DMS153 treated with DMSO at 0.1 percent for 48 hours (cell line): Measurements from ENCODE around the gene EPPIN.

ENCODE experiments used
- DNase-seq: peaks from one replicate; lab custom pipeline; 2025; ENCODE audit not compliant: unreplicated experiment; lab: John Stamatoyannopoulos, UW

EPPIN gene

DNA sequence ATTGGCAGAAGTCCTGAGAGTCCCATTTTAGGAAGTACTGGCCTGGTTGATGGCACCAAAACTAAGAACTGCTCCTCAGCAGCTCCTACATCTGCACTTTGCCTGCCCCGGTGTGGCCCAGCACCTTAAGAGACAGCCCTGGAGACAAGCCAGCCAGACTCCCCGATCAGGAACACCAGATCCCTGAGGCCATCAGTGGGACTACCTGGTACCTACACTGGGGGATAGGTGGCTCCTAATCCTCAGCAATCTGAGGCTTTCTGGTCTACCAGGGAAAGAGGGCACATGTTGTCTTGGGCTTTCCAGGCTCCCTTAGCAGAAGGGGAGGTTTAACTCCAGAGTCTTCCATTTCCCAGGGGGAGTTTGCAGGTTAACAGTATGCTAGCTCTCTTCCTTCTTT, 7.8 kb downstream of the EPPIN start, which contains the start of gene WFDC6:
TSS of gene WFDC6 (minus strand) at position 101 of the 400 bp plus-strand sequence. CDS start at position 26, 75 bp downstream.
- DNase-seq, result no peak

- DNase-seq, result no peak
Measured at GRCh38 chr20:45538209-45538799, 8.9 kb downstream of the EPPIN start.

DNA sequence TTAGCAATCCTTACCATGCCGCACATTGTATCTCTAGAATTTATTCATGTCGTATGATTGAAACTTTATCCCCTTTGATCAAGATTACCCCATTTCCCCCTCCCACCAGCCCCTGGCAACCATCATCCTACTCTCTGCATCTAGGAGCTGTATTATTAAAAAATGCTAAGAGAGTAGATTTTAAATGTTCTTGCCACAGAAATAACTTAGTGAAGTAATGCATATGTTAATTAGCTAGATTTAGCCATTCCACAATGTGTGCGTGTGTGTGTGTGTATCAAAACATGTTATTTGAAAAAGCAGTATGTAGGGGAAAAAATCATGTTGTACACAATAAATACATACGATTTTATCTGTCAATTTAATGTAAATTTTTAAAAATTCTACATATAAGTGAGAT, 19.9 kb downstream of the EPPIN start:
- no peak for DNase-seq

DNA sequence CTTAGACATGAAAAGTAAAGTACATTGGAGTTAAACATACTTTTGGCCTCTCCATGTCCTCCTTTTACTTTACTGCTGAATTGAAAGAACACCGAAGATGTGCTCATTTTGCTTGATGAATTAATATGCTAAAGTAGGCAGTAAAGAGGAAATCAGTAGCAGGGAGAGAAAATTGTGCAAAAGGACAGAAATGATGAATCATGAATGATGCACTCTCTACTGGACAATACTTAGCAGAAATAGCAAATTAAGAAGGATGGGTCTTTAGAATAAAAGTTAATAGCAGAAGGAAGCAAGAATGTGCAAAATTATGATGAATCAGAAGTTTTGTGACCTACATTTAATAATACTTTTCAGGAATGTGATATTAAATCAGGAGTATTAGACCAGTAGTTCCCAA, 23.4 kb downstream of the EPPIN start:
- DNase-seq, result no peak

DNA sequence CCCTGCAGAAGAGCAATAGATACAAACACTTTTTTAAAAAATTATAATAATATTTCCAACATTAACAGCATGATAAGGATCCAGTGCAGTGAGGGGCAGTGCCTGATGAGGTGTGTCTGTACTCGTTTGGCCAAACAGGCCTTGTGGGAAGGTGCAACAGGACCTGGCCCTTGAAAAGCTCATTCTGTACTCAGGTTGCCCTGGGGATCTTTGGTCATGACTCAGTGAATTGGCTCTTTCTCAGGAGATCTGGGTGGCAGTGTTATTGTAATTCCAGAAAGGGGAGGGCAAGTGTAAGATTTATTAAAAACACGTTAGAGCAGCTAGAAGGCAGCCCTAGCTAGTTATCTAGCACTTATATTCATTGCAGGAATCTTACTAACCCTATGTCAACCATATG, 28.9 kb downstream of the EPPIN start:
- no peak for DNase-seq

DNA sequence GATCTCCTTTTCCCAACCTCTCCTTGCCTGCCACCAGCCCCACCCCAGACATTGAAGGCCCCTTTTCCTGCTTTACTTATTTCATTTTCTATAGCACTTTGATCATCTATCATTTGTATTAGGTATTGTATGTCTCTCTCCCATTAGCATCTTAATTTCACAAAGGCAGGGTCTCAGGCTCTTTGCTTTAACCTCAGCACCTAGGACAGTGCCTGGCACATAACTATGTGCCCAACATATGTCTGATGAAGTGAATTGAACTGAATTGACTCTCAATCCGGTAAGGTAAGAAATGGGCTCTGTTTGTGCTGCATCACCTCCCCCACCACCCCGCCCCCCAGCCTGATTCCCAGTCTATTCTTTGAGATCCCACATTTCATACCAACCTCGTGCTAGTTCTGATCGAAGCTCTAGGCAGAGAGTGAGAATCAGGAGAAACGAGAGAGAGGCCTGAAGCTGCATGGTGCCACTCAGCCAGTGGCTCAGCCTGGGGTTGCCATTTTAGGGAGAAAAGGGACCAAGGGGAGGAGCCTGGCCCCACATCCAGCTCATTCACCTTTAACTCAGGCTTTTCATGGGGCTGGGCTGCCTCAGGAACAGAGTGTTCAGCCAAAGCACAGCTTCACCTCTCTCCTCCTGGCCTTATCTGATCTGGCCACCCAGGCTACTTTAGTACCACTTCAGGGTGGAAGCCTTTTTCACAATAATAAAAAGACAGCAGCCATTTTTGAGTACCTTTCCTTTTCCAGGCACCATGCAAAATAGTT, 31.9 kb downstream of the EPPIN start, which contains the start of gene SPINT3:
TSS of gene SPINT3 (minus strand) at position 476 of the 767 bp plus-strand sequence. CDS start at position 462, 14 bp downstream.
- DNase-seq, result no peak

DNA sequence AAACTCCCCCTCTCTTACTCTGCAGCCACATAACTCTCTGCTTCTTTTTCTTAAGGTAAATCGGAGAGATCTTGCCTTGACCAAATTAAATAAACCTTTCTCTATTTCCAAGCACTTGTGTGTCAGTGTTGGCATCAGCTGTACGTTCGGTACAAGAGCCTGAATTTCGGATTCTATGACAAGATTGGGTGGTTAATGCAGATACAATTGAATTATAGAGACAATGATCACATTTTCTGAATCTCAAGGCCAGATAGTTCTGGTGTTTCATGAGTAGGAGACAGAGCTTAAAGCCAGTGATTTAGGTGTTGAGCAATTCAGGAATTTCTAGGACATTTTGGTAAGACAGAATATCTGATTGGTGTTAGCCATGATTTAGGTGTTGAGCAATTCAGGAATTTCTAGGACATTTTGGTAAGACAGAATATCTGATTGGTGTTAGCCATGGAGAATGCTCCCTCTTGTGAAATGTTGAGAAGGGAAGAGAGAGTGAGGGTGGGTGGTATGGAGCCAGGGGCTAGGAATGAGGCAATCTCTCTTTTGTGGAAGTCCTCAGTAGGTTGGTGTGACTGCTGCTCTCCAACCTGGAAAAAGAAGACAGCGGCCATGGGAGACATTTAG, 36.8 kb downstream of the EPPIN start:
- no peak for DNase-seq

- DNase-seq, result no peak
Measured at GRCh38 chr20:45509091-45509490, 38.1 kb downstream of the EPPIN start.

DNA sequence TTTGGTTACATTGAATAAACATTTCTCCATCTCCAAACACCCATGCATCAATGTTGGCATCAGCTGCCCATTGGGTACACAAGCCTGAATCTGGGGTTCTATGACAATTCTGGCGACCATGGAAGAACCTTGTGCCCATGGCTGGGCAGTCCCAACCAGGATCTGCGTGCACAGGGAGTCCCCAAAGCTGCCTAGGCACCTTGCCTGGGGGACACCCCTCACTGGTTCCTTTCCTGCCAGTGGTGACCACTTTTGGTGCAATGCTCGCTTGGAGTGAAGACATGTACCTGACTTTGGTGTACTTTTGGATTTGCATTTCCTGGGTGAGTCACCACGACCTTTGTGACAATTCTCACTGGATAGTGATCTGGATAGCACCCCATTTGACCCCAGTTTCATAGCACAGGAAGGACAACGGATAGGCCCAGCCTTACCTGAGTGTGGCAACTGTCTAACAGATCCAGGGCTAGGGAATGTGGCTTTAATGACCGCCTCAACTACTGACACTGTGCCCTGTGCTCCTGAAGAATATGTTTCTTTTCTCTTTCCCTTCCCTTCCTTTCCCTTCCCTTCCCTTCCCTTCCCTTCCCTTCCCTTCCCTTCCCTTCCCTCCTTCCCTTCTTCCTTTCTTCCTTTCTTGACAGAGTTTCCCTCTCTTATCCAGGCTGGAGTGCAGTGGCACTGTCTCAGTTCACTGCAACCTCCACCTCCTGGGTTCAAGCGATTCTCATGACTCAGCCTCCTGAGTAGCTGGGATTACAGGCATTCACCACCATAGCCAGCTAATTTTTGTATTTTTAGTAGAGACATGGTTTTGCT, 38.9 kb downstream of the EPPIN start:
- DNase-seq, result no peak

- DNase-seq, result no peak
Measured at GRCh38 chr20:45507011-45507820, 40.0 kb downstream of the EPPIN start.

- DNase-seq, result no peak
Measured at GRCh38 chr20:45506398-45506797, 40.8 kb downstream of the EPPIN start.

DNA sequence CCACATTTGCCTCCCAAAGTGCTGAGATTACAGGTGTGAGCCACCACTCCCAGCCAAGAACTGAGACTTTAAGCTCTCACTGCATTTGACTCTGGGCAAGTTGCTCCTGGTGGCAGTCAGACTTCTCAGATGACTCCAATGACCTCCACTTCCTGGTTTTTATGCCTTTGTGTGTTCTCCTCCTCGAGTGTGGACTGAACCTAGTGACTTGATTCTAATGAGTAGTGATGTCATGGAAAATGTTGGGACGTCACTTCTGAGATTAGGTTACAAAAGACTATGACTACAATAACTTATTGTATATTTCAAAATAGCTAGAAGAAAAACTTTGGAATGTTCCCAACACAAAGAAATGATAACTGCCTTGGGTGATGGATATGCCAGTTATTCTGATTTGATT, 43.8 kb downstream of the EPPIN start:
- no peak for DNase-seq

GRCh38 chr20:45502561-45502960, 44.6 kb downstream of the EPPIN start:
- DNase-seq, result no peak

DNA sequence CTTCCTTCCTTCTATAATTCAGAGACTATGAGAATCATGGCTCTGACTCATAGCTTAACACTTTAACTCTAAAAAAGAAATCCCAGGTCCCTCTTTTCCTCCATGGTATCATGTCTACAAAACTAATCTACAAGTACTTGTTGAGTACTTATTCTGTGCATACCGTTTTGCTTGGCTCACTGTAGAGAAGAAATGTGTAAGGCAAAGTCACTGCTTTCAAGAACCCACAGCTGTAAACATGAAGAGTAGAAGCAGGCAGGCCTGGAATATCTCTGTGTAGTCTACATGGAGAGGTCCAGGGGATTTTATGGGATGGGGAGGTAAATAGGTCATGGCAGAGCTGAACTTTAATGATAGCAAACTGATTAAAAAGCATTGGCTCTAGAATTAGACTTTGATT, 45.6 kb downstream of the EPPIN start:
- DNase-seq, result no peak

- DNase-seq, result no peak
Measured at GRCh38 chr20:45500022-45500421, 47.2 kb downstream of the EPPIN start.

GRCh38 chr20:45497971-45498494, 49.2 kb downstream of the EPPIN start:
- DNase-seq, result no peak

DNA sequence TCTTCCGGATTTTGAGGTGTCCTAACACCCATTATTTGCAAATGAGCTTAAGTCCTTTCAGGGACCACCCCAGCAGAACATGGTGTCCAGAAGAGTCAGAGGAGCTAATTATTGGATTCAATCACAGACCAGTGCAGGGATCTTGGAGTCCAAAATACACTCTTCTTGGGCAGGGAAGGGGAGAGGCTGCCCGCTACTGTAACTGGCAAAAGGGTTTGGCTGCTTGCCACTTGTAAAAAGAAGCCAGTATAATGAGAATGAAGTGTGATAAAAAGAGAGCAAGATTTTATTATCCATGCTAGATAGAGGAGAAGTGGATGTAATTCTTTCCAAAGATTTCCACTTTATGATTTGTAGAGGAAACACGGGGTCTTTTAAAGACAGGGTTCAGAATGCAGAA, 51.0 kb downstream of the EPPIN start:
- DNase-seq, result no peak

DNA sequence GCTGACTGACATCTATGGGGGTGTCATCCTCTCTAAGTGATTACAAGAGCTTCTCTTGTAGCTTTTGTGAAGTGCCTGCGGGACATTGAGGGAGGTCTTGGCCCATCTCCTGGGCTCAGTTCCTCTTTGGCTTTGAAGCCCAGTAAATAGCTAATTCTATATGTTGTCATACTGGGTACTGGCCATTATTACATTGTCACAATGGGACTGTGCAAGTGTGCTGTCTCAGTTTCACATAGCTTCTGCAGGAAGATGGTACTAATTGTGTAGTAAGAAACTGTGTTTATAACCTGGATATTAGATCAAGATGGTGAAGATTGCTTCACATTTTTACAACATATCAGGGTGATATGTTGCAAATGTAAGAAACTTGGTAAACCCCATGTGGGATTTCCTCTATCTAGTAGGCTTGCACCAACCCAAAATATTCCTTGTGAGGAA, 51.7 kb downstream of the EPPIN start:
- no peak for DNase-seq
